T-helper 1 cell treated with Interleukin-12 subunit alpha and Interleukin-12 subunit beta and Interleukin-4 antibody, amounts not matched to agents 30 μg/mL and 1 μg/mL, for 36 hours (primary cell): ENCODE data around the gene GSE1.

Experiments used
- H3K27ac Mint-ChIP-seq: one replicate; pipeline ENCODE4 v1.8.0; 2021; ENCODE audit warnings: mild to moderate bottlenecking, mixed read lengths
- H3K27me3 Mint-ChIP-seq: one replicate; pipeline ENCODE4 v1.8.0; 2021; ENCODE audit warnings: low read depth, mixed read lengths
- H3K36me3 Mint-ChIP-seq: one replicate; pipeline ENCODE4 v1.8.0; 2021; ENCODE audit warnings: low read depth, mixed read lengths
- H3K4me1 Mint-ChIP-seq: one replicate; pipeline ENCODE4 v1.8.0; 2021; ENCODE audit warnings: low read depth, mixed read lengths
- H3K4me3 Mint-ChIP-seq: one replicate; pipeline ENCODE4 v1.8.0; 2021; ENCODE audit warnings: mild to moderate bottlenecking, moderate library complexity, mixed read lengths
- H3K9me3 Mint-ChIP-seq: one replicate; pipeline ENCODE4 v1.8.0; 2021; ENCODE audit warnings: mixed read lengths

GSE1 gene

DNA sequence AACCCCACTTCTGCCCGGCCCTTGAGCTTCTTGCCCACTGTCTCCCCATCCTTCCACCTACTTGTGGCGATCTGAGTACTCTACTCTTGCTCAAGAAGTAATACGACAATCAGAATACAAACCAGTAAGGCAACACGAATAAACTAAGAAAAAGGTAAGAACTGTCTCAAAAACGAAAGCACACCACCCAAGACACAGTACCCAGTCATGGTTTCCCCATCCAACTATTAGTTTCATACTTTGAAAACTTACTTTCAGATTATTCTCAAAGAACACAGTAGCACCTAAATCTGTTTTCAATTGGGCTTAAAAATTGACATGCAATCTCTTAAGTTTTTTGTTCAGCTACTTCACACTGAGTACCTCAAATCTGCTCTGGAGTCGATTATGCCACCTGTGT, 61.7 kb downstream of the GSE1 start:
- no peak overlapping the region for H3K27ac Mint-ChIP-seq
- peaks cover 30% of the 10 kb centered on the region for H3K36me3 Mint-ChIP-seq

DNA sequence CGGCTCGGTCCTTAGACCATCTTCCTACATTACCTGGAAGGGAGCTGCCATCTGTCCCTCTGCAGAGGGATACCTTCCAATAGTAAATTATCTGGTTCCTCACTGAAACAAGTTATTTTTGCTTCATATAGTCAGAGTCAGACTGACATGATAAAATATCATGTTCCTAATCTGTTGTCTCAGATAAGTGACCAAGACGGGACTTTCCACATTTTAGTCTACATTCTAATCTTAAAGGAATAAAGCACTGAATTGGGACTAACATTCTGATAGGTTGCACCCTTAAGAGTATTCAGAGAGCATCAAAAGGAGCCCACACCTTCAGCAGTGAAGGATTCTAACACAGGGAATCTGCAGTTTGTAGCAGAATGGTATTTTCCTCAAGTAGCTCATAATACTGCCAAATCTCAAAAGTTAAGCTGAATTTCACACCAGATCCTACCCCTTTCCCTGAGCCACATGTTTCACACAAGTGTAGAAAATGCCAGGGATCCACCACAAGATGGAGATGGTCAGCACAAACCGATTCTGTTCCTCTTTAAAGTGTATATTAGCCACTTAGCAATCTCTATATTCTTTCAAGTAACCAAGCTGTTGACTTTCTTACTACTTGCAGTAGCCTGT, 62.2 kb downstream of the GSE1 start:
- Mint-ChIP-seq H3K27ac (no peak overlapping the region), H3K4me1 (peaks cover 4% of the 10 kb centered on the region), H3K4me3 (no peak overlapping the region), H3K9me3 (no peaks in the 10 kb centered on the region), H3K36me3 (peaks cover 28% of the 10 kb centered on the region), H3K27me3 (no peaks in the 10 kb centered on the region)

More for the DNA sequence above, 61.7 kb downstream of the GSE1 start:
- Mint-ChIP-seq H3K9me3 (no peaks in the 10 kb centered on the region), H3K4me3 (no peak overlapping the region), H3K4me1 (peaks cover 2% of the 10 kb centered on the region), H3K27me3 (no peaks in the 10 kb centered on the region)

DNA sequence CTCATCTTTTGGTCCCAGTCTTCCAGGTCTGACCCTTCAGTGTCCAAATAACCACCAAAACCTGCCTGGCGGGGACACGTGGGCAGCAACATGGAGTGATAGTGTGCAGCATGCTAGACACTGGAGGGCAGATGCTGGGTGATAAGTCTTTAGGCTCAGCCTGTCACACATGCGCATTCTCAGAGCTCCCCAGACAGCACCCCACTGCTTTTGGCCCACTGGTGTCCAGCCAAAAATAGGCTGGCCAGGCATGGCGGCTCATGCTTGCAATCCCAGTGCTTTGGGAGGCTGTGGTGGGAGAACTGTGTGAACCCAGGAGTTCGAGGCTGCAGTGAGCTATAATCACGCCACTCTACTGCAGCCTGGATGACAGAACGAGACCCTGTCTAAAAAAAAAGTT, 63.3 kb downstream of the GSE1 start:
- Mint-ChIP-seq H3K27me3 (no peaks in the 10 kb centered on the region), H3K9me3 (no peaks in the 10 kb centered on the region), H3K36me3 (peaks cover 28% of the 10 kb centered on the region), H3K4me3 (no peak overlapping the region), H3K4me1 (peaks cover 7% of the 10 kb centered on the region), H3K27ac (no peak overlapping the region)

DNA sequence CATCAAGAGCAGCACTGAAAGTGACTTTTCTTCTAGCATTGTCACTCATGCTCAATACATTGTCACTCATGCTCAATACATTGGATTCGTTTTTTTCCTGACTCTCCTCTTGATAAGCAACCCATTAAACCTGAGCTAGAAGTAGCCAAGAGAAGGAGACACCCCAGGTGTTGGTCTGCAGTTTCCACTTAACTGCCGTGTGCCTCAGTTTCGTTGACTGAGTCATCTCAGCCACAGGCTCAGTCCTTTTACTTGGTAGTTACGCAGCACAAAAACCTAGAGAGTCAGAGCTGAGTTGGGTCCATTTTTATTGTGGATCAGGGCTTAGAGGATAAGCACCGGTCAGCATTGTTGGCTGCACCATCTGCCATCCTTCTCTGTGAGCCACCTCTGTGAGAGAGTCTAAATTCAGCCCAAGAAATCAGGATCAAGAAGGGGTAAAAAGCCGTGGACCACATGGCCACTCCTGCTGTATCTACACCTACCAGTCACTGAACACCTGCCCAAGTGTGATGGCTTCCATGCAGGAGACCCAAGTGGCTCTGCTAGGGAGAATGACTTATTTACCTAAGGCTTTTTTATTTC, 64.4 kb downstream of the GSE1 start:
- no peak overlapping the region for H3K27ac Mint-ChIP-seq

DNA sequence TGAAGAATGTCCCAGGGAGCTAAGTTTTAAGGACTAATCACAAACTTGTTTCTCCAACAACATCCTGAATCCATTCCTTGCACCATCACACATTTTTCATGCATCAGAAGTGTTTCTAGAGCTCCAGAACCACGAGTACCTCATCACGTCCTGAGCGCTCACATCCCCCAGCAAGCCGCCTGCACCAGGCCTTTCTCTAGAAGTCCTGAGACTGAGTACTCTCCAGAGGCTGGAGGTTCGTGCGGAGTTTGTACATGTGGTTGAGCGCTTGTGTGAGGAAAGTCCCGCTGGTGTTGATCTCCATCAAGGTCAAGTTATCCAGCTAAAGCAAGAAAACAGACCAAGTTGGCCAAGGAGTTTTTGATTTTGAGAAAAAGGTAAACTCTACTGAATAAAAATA, 64.9 kb downstream of the GSE1 start:
- Mint-ChIP-seq H3K27me3 (no peaks in the 10 kb centered on the region), H3K27ac (no peak overlapping the region), H3K9me3 (no peaks in the 10 kb centered on the region), H3K4me1 (peaks cover 7% of the 10 kb centered on the region), H3K36me3 (peaks cover 22% of the 10 kb centered on the region), H3K4me3 (no peak overlapping the region)

More for the DNA sequence above, 64.4 kb downstream of the GSE1 start:
- H3K9me3 Mint-ChIP-seq: no peaks in the 10 kb centered on the region
- H3K4me1 Mint-ChIP-seq: peaks cover 7% of the 10 kb centered on the region
- H3K36me3 Mint-ChIP-seq: peaks cover 26% of the 10 kb centered on the region
- no peak overlapping the region for H3K4me3 Mint-ChIP-seq
- no peaks in the 10 kb centered on the region for H3K27me3 Mint-ChIP-seq

DNA sequence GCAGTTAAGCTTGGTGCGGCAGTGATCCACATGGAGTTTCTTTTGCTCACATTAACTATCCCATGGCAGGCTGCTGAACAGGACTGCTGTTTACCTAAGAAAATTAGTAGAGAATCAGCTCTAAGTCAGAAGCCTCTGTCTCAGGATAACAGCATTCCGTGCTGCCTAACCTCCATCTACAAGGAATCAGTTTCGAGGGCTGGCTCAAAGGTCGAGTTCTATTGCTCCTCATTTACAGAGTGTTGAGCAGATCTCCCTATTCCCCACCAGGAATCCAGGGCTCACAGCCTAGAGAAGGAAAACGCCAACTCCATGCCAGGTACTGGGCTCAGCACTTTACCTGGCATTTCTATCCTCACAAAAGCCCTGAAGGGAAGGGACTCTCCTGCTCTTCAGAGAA, 65.7 kb downstream of the GSE1 start:
- no peak overlapping the region for H3K27ac Mint-ChIP-seq

DNA sequence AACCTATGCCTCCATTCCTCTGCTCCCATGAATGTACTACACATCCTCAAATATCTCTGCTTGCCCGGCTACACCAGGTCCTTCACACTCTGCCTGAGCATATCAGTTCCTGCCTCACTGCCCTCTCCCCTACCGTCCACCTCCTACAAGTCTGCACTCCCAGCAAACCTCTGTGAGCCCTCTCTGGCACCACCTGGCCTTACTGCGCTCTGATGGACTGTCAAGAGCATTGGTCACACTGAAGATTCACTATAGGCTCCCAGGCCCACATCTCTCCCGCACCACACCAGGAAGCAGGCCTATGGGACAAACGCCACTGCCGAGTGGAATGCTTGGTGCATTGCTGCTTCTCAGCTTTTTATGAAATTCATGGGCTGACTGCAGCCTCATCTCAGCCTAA, 66.7 kb downstream of the GSE1 start:
- H3K9me3 Mint-ChIP-seq: no peaks in the 10 kb centered on the region
- H3K27me3 Mint-ChIP-seq: no peaks in the 10 kb centered on the region
- peaks cover 14% of the 10 kb centered on the region for H3K4me1 Mint-ChIP-seq
- peak overlapping the region; percentile 23 for H3K27ac Mint-ChIP-seq
- H3K36me3 Mint-ChIP-seq: peaks cover 21% of the 10 kb centered on the region
- no peak overlapping the region for H3K4me3 Mint-ChIP-seq

More for the DNA sequence above, 65.7 kb downstream of the GSE1 start:
- no peaks in the 10 kb centered on the region for H3K9me3 Mint-ChIP-seq
- no peak overlapping the region for H3K4me3 Mint-ChIP-seq
- no peaks in the 10 kb centered on the region for H3K27me3 Mint-ChIP-seq
- peaks cover 13% of the 10 kb centered on the region for H3K4me1 Mint-ChIP-seq
- H3K36me3 Mint-ChIP-seq: peaks cover 22% of the 10 kb centered on the region

DNA sequence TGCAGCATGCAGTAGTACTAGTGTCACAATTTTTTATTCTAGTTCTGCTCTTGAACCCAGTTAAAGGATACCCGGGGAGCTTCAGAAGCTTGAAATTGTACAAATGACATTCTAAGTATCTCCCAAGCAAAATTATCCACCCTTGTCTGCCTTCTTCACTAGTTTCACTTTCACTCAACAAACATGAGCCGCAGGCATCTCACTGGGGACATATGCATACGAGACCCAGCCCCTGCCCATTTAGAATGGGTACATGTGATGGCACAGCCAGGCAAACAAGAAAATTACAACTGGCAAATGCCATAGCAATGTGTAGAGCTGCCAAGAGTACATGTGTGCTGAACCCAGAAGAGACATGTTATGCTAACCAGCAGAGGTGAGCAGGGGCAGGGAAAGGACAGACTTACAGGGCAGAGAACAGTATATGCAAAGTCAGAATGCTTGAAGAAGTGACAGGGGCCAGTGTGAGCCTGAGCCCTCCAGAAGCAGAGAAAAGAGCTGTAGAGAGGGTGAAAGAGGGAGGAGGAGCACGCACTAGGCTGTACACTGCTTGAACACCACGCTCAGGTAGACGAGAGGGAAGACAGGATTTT, 67.3 kb downstream of the GSE1 start:
- Mint-ChIP-seq H3K36me3 (peaks cover 20% of the 10 kb centered on the region), H3K9me3 (no peaks in the 10 kb centered on the region), H3K4me3 (no peak overlapping the region), H3K27me3 (no peaks in the 10 kb centered on the region), H3K4me1 (peaks cover 14% of the 10 kb centered on the region), H3K27ac (peak overlapping the region; percentile 0)

DNA sequence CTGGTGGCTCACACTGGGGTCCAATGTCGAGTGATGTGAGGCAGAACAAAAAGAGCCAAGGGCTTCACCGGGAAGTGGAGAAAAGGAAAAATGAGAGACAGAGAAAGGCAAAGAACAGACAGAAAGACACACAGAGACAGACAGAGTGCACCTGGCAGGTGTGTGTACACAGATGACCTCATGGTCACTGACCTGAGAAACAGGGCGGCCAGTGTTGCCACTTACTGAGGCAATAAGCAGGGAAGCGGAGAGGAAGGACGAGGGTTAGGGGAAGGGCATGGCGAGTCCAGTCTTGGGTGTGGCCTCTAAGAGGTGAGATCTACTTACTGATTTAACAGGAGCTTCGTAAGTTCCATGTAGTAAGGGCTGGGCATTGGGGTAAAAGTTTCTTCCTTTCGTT, 68.1 kb downstream of the GSE1 start:
- Mint-ChIP-seq H3K36me3 (peaks cover 17% of the 10 kb centered on the region), H3K27ac (no peak overlapping the region), H3K9me3 (no peaks in the 10 kb centered on the region), H3K4me1 (peaks cover 17% of the 10 kb centered on the region), H3K4me3 (no peak overlapping the region), H3K27me3 (no peaks in the 10 kb centered on the region)

DNA sequence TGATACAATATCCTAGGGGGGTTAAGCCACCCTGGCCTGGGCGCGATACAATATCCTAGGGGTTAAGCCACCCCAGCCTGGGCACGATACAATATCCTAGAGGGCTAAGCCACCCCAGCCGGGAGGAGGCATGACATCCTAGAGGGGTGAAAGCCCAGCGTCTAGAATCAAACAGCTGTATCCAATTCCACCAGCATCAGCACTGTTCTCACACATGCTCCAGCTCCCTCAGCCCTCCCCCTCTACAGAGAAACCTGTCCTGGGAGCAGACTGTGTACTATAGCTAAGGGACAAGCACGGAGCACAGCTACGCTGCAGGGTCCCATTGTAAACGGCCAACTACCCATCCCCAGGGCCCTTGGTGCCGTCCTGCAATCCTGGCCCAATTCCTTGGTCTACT, 69.4 kb downstream of the GSE1 start:
- Mint-ChIP-seq H3K9me3 (no peaks in the 10 kb centered on the region), H3K36me3 (peaks cover 24% of the 10 kb centered on the region), H3K27me3 (no peaks in the 10 kb centered on the region), H3K4me1 (peaks cover 25% of the 10 kb centered on the region), H3K27ac (no peak overlapping the region), H3K4me3 (no peak overlapping the region)

DNA sequence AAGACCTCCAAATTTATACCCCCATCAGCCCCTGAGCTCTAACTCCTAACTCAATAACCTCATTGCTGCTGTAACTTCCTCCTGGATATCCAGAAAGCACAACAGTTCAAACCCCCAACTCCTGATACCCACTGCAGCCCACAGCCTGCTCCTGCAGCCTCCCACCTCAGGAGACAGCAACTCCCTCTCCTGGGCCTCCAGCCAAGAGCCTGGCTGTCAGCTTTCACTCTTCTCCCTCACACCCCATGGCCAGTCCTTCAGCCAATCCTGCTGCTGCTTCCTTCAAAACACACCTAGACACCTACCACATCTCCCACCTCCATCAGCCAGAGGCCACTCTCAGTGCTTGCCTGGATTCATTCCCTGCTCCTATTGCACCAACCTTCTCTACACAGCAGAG, 70.2 kb downstream of the GSE1 start:
- peaks cover 24% of the 10 kb centered on the region for H3K36me3 Mint-ChIP-seq
- no peaks in the 10 kb centered on the region for H3K27me3 Mint-ChIP-seq
- no peak overlapping the region for H3K27ac Mint-ChIP-seq
- no peaks in the 10 kb centered on the region for H3K9me3 Mint-ChIP-seq
- no peak overlapping the region for H3K4me3 Mint-ChIP-seq
- H3K4me1 Mint-ChIP-seq: peaks cover 25% of the 10 kb centered on the region

DNA sequence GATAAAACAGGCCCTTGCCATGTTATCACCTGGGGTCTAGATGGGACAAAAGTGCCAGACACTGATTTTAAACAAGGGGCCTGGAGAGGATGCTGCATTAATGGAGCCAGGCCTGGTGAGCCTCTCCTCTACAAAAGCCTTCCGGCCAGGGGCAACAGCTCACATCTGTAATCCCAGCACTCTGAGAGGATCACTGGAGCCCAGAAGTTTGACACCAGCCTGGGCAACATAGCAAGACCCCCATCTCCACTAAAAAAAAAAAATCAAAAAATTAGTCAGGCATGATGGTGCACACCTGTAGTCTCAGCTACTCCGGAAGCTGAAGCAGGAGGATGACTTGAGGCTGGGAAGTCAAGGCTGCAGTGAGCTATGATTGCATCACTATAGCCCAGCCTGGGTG, 72.1 kb downstream of the GSE1 start:
- Mint-ChIP-seq H3K4me1 (peaks cover 26% of the 10 kb centered on the region), H3K4me3 (no peak overlapping the region), H3K36me3 (peaks cover 18% of the 10 kb centered on the region), H3K27me3 (no peaks in the 10 kb centered on the region), H3K9me3 (no peaks in the 10 kb centered on the region), H3K27ac (no peak overlapping the region)

DNA sequence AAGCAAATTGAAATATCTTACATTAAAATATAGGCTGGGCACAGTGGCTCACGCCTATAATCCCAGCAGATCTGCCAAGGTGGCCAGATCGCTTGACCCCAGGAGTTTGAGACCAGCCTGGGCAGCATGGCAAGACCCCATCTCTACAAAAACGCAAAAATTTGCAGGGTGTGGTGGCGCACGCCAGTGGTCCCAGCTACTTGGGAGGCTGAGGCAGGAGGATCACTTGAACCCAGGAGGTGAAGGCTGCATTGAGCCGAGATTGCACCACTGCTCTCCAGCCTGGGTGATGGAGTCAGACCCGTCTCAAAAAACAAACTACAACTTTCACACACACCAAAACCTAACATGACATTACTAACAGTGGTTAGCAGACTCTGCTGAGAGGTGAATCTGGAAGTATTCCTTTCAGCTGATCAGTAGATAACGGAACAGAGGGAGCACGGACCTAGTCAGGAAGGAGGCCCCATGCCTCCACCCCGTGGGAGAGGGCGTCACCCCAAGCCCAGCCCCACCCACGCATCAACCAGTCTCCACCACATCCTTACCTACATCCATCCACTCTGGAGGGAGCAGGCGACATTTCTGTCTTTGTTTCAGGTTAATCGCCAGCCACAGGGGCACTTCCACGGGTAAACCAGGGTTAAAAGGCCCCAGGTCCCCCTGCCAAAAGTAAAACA, 73.9 kb downstream of the GSE1 start:
- peak overlapping the region; percentile 31 for H3K27ac Mint-ChIP-seq
- no peaks in the 10 kb centered on the region for H3K27me3 Mint-ChIP-seq
- peak overlapping the region; percentile 80 for H3K4me3 Mint-ChIP-seq
- no peaks in the 10 kb centered on the region for H3K9me3 Mint-ChIP-seq
- peaks cover 12% of the 10 kb centered on the region for H3K36me3 Mint-ChIP-seq
- peaks cover 22% of the 10 kb centered on the region for H3K4me1 Mint-ChIP-seq

DNA sequence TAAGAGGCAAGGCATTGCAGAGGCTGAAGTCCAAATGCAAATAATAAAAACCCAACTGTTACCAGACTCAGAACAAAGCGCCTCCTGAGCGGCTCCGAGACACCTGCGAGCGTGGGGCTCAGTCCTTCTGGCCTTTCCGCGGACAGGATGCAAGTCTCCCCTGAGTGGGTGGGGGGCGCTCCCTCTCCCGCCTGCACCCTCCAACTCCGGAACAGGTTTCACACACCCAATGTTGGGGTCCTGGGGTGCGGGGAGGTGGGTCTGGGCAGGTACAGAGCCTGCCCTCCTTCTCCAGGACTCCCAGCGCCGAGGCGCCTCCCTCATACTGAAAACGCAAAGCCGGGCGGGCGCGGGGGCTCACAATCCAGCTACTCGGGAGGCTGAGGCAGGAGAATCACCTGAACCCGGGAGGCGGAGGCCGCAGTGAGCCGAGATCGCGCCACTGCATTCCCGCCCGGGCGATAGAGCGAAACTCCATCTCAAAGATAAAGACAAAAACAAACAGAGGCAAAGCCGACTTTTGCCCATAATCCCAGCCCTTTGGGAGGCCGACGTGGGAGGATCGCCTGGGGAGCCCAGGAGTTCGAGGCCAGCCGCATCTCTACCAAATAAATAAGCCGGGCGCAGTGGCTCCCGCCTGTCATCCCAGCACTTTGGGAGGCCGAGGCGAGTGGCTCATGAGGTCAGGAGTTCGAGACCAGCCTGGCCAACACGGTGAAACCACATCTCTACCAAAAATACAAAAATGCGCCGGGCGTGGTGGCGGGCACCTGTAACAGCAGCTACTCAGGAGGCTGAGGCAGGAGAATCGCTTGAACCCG, 74.7 kb downstream of the GSE1 start:
- peaks cover 22% of the 10 kb centered on the region for H3K4me1 Mint-ChIP-seq
- H3K27me3 Mint-ChIP-seq: no peaks in the 10 kb centered on the region
- no peak overlapping the region for H3K27ac Mint-ChIP-seq

More for the DNA sequence above, 74.7 kb downstream of the GSE1 start:
- Mint-ChIP-seq H3K4me3 (peak overlapping the region; percentile 80), H3K36me3 (peaks cover 12% of the 10 kb centered on the region), H3K9me3 (no peaks in the 10 kb centered on the region)
